Nephron (organoid): ENCODE measurements around the gene FGD5.

Experiments used
- H3K27ac Mint-ChIP-seq, 3 experiments: 2 replicates each; pipeline ENCODE4 v1.8.0; 2020; ENCODE audit warnings: mixed read lengths in 3 of 3, mild to moderate bottlenecking in 2 of 3, moderate library complexity in 1 of 3
- H3K27me3 Mint-ChIP-seq: 2 replicates; pipeline ENCODE4 v1.8.0; 2021; ENCODE audit warnings: low read depth, mild to moderate bottlenecking, moderate library complexity, mixed read lengths
- H3K36me3 Mint-ChIP-seq: 2 replicates; pipeline ENCODE4 v1.8.0; 2020; ENCODE audit warnings: low read depth, mixed read lengths
- H3K4me1 Mint-ChIP-seq: 2 replicates; pipeline ENCODE4 v1.8.0; 2020; ENCODE audit warnings: mixed read lengths
- H3K4me3 Mint-ChIP-seq, 3 experiments: 2 replicates each; pipeline ENCODE4 v1.8.0; 2020; ENCODE audit warnings: mild to moderate bottlenecking in 3 of 3, mixed read lengths in 3 of 3, moderate library complexity in 2 of 3
- H3K9me3 Mint-ChIP-seq: 2 replicates; pipeline ENCODE4 v1.8.0; 2020; ENCODE audit warnings: mixed read lengths
- TF ChIP-seq, protein P1 (sequence below), 3 experiments: fragments of 200-600 bp; sonication (generic); IDR thresholded peaks; one replicate each; pipeline ENCODE4 v1.5.0; 2021; ENCODE audit warnings: antibody characterized with exemption in 3 of 3; ENCODE audit not compliant: unreplicated experiment in 3 of 3

Gene FGD5

DNA sequence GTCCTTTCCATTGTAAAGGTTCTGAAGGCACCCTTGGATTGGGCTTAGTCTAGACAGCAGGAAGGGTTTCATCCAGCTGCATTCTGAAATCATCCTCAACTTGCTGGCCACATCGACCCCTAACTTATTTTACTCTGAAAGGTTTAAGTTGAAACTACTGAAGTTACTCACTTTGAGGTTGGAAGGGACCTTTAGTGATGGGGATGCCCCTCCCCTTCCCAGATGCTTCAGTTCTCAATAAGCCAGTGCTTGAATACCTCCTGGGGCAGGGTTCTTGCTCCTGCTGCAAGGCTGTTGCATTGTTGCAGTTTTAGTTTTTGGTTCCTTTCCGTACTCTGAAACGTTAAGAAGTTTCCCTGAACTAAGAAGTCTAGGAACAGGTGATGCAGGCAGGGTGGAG, 26.4 kb downstream of the FGD5 start:
- TF ChIP-seq, protein P1, sequence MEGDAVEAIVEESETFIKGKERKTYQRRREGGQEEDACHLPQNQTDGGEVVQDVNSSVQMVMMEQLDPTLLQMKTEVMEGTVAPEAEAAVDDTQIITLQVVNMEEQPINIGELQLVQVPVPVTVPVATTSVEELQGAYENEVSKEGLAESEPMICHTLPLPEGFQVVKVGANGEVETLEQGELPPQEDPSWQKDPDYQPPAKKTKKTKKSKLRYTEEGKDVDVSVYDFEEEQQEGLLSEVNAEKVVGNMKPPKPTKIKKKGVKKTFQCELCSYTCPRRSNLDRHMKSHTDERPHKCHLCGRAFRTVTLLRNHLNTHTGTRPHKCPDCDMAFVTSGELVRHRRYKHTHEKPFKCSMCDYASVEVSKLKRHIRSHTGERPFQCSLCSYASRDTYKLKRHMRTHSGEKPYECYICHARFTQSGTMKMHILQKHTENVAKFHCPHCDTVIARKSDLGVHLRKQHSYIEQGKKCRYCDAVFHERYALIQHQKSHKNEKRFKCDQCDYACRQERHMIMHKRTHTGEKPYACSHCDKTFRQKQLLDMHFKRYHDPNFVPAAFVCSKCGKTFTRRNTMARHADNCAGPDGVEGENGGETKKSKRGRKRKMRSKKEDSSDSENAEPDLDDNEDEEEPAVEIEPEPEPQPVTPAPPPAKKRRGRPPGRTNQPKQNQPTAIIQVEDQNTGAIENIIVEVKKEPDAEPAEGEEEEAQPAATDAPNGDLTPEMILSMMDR (IDR thresholded peaks at IDR 0.05; ENCODE audit: unreplicated experiment in 3 of 3), result no peak
- H3K27me3 Mint-ChIP-seq, result peaks cover 40% of the 10 kb centered on the region
- H3K4me1 Mint-ChIP-seq, result peaks cover 34% of the 10 kb centered on the region
- no peaks in the 10 kb centered on the region for H3K9me3 Mint-ChIP-seq
- no peak overlapping the region for H3K4me3 Mint-ChIP-seq
- no peaks in the 10 kb centered on the region for H3K36me3 Mint-ChIP-seq
- H3K27ac Mint-ChIP-seq, result no peak overlapping the region

GRCh38 chr3:14845826-14846225, 27.1 kb downstream of the FGD5 start:
- TF ChIP-seq, protein P1 (IDR thresholded peaks at IDR 0.05; ENCODE audit: unreplicated experiment in 3 of 3), result no peak
- H3K4me3 Mint-ChIP-seq, result no peak overlapping the region
- H3K4me1 Mint-ChIP-seq, result peaks cover 38% of the 10 kb centered on the region
- H3K27ac Mint-ChIP-seq, result no peak overlapping the region
- H3K27me3 Mint-ChIP-seq, result peaks cover 41% of the 10 kb centered on the region
- no peaks in the 10 kb centered on the region for H3K9me3 Mint-ChIP-seq
- no peaks in the 10 kb centered on the region for H3K36me3 Mint-ChIP-seq

DNA sequence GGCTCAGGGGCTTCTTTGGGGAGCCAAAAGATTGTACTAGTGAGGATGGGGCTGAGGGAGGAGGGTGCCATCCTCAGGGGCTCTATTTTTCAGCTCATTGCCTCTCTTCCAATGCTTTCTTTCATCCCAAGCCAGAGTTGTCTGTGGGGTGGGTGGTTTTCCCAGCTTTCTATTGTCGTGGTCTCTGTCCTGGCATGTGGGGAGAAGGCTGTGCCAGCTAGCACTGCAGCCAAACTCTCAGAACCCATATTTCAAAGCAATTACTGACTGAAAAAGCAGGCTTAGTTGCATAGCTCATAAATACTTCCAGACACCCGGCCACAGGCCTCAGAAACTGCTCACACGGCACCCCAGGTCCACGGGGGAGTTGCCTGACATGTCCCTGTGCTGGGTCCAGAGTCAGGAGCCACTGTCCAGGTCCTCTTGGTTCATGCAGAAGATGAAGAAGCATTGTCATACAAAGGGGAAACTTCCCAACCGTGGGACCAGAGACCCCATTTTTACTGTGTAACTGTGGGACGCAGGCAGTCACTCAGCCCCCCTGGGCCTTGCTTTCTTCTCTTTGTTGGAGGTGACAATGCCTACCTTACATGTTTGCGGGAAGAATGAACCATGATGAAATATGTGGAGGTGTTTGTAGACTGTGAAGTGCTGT, 27.6 kb downstream of the FGD5 start:
- Mint-ChIP-seq H3K27ac (peak overlapping the region in 1 of 3 experiments; percentile 25), H3K36me3 (no peaks in the 10 kb centered on the region), H3K4me3 (no peak overlapping the region), H3K9me3 (no peaks in the 10 kb centered on the region), H3K27me3 (peaks cover 44% of the 10 kb centered on the region), H3K4me1 (peaks cover 38% of the 10 kb centered on the region)
- TF ChIP-seq, protein P1 (IDR thresholded peaks at IDR 0.05; ENCODE audit: unreplicated experiment in 3 of 3), result no peak

DNA sequence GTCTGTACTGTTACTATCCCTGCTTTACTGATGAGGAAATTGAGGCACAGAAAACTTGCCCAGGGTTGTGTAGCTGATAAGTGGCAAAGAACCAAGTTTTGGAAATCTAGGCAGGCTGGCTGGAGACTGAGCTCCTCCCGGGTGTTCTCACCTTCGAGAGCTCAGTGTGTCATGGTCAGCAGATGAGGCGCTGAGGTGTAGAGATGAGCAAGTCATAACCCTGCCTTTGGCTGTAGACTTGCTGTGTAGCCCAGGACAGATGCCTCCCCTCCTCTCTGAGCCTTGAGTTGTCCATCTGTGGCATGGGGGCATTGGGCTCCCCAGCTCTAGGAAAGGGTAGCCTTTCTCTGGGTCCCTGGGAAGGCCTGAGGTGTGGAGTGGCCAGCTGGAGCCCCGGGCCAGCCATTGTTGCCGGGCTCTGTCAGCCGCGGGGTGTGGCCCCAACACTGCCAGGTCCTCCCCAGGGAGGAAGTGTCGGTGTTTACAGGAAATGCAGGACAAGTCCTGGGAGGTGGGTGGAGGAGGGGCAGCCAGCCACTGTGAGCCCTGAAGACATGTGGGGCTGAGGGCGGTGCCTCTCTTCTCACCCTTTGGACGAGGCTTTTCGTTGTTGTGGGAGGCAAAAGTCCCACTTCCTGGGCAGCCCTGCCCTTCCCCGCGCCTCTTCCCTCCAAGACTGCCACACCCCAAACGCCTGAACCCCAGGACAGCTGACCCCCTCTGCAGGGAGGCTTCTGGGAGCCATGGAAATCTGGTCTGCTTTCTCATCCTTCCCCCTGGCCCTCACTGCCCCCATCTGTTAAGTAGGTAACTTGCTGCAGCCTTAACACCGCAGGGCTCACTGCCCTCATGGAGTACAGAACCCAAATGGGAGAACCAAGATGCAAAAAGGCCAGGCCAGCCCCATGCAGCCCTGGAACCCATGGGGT, 29.1 kb downstream of the FGD5 start:
- Mint-ChIP-seq H3K27me3 (peaks cover 44% of the 10 kb centered on the region), H3K36me3 (no peaks in the 10 kb centered on the region), H3K9me3 (no peaks in the 10 kb centered on the region), H3K4me3 (no peak overlapping the region), H3K27ac (no peak overlapping the region), H3K4me1 (peaks cover 37% of the 10 kb centered on the region)
- TF ChIP-seq, protein P1 (IDR thresholded peaks at IDR 0.05; ENCODE audit: unreplicated experiment in 3 of 3), result no peak

DNA sequence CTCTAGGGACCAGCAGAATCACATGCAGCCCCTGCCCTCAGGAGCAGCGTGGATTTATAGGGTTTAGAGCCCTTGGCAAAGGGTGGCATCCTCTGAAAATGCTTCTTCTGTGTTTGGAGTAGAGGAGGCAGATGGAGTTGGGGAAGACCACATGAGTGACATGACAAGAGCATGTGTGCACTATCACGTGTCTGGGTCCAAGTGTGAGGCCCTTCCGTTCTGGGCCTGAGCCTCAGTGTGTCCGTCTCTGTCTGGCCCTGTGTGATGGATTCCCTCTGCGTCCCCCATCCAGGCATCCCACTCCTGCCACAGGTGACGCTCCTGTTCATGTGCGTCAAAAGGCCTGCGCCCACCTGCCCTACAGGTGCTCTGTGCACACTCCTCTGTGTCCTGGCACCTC, 30.1 kb downstream of the FGD5 start:
- Mint-ChIP-seq H3K27ac (no peak overlapping the region), H3K9me3 (no peaks in the 10 kb centered on the region), H3K4me3 (no peak overlapping the region), H3K27me3 (peaks cover 52% of the 10 kb centered on the region), H3K36me3 (no peaks in the 10 kb centered on the region), H3K4me1 (peaks cover 37% of the 10 kb centered on the region)
- TF ChIP-seq, protein P1 (IDR thresholded peaks at IDR 0.05; ENCODE audit: unreplicated experiment in 3 of 3), result no peak
